Measurements from ENCODE around the gene MAN1A1.

Gene MAN1A1

GRCh38 chr6:119343573-119344146, 5.9 kb downstream of the MAN1A1 start:
- Histone ChIP-seq H3K4me1 (ENCODE audit: control insufficient read depth, insufficient read depth, low read length) (peaks cover 10% of the 10 kb centered on the region), H3K27ac (ENCODE audit: extremely low read depth, low read depth, low read length) (no peak overlapping the region), H3K9me3 (ENCODE audit: control insufficient read depth, insufficient read depth, low read depth, low read length) (no peaks in the 10 kb centered on the region), H3K36me3 (ENCODE audit: control insufficient read depth in 2 of 2, insufficient read depth in 1 of 2, low read length in 2 of 2) (peaks cover 0 to 20% of the 10 kb centered on the region in 2 experiments; a peak in 1 of 3 replicates), H3K4me3 (ENCODE audit: low read depth, low read length) (no peak overlapping the region)
- TF ChIP-seq ZNF785 (tag by site-specific recombination; IDR thresholded peaks at IDR 0.05) (no peak), ZNF112 (tag by site-specific recombination; IDR thresholded peaks at IDR 0.05) (no peak), YY2 (tag by site-specific recombination; IDR thresholded peaks at IDR 0.05) (no peak), ZNF138 (tag by site-specific recombination; IDR thresholded peaks at IDR 0.05; ENCODE audit: borderline replicate concordance) (no peak), ZNF529 (tag by site-specific recombination; IDR thresholded peaks at IDR 0.05; ENCODE audit: insufficient replicate concordance) (no peak), KLF8 (tag by site-specific recombination; IDR thresholded peaks at IDR 0.05) (no peak)
- CTCF ChIA-PET: interaction anchor here (0.6 to 1.1 kb wide), 4 partner anchors 10 to 741 kb away, joined by 3 to 5 read pairs (median 5); no protein-coding TSS in a partner anchor
- POLR2A ChIA-PET: interaction anchor here (0.5 kb wide), 1 partner anchor 614 kb away, joined by 4 read pairs; no protein-coding TSS in a partner anchor

DNA sequence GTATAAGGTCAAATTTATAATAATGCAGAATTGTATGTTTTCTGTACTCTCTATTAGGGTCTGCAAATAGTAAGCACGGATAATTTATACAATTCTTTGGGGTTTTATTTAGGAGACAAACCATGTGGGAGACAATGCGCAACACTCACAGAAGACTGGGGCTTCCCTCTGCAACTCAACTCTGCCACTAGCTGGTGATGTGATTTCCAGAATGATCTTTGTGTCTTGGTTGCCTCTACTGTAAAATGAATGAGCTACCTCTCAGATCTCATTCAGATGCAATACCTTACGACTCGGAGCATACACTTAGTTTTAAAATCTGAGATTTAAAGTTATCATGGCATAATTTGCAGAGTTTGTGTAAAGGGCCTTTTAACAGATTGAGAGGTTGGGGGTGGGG, 6.4 kb downstream of the MAN1A1 start:
- CTCF ChIA-PET: no interaction called here
- Histone ChIP-seq H3K4me1 (ENCODE audit: control insufficient read depth, insufficient read depth, low read length) (peaks cover 10% of the 10 kb centered on the region), H3K4me3 (ENCODE audit: low read depth, low read length) (no peak overlapping the region), H3K27ac (ENCODE audit: extremely low read depth, low read depth, low read length) (no peak overlapping the region), H3K36me3 (ENCODE audit: control insufficient read depth in 2 of 2, insufficient read depth in 1 of 2, low read length in 2 of 2) (peaks cover 0 to 20% of the 10 kb centered on the region in 2 experiments; a peak in 1 of 3 replicates), H3K9me3 (ENCODE audit: control insufficient read depth, insufficient read depth, low read depth, low read length) (no peaks in the 10 kb centered on the region)
- POLR2A ChIA-PET: interaction anchor here (0.5 kb wide), 1 partner anchor 613 kb away, joined by 4 read pairs; no protein-coding TSS in a partner anchor
- TF ChIP-seq EGR2 (tag by site-specific recombination; IDR thresholded peaks at IDR 0.05; ENCODE audit: low read depth) (no peak), ZNF19 (tag by site-specific recombination; IDR thresholded peaks at IDR 0.05; ENCODE audit: low read depth) (no peak), ZNF211 (tag by site-specific recombination; IDR thresholded peaks at IDR 0.05; ENCODE audit: low read depth) (no peak), ZNF513 (tag by site-specific recombination; IDR thresholded peaks at IDR 0.05) (no peak), HOXA7 (CRISPR knock-in tag; IDR thresholded peaks at IDR 0.05; ENCODE audit: borderline replicate concordance) (no peak), KLF9 (tag by site-specific recombination; IDR thresholded peaks at IDR 0.05; ENCODE audit: low read depth) (no peak), ZNF707 (tag by site-specific recombination; IDR thresholded peaks at IDR 0.05) (no peak), ZNF214 (tag by site-specific recombination; IDR thresholded peaks at IDR 0.05; ENCODE audit: borderline replicate concordance) (no peak), KLF10 (tag by site-specific recombination; IDR thresholded peaks at IDR 0.05) (no peak), ZNF248 (tag by site-specific recombination; IDR thresholded peaks at IDR 0.05) (no peak), ZNF621 (tag by site-specific recombination; IDR thresholded peaks at IDR 0.05) (no peak), ZNF501 (tag by site-specific recombination; IDR thresholded peaks at IDR 0.05) (no peak), ZNF157 (tag by site-specific recombination; IDR thresholded peaks at IDR 0.05) (no peak)
- TF ChIP-seq, protein P1, sequence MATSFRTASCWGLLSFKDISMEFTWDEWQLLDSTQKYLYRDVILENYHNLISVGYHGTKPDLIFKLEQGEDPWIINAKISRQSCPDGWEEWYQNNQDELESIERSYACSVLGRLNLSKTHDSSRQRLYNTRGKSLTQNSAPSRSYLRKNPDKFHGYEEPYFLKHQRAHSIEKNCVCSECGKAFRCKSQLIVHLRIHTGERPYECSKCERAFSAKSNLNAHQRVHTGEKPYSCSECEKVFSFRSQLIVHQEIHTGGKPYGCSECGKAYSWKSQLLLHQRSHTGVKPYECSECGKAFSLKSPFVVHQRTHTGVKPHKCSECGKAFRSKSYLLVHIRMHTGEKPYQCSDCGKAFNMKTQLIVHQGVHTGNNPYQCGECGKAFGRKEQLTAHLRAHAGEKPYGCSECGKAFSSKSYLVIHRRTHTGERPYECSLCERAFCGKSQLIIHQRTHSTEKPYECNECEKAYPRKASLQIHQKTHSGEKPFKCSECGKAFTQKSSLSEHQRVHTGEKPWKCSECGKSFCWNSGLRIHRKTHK (tag by site-specific recombination; IDR thresholded peaks at IDR 0.05): no peak
- TF ChIP-seq, protein P2, sequence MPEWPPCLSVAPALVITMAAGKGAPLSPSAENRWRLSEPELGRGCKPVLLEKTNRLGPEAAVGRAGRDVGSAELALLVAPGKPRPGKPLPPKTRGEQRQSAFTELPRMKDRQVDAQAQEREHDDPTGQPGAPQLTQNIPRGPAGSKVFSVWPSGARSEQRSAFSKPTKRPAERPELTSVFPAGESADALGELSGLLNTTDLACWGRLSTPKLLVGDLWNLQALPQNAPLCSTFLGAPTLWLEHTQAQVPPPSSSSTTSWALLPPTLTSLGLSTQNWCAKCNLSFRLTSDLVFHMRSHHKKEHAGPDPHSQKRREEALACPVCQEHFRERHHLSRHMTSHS (tag by site-specific recombination; IDR thresholded peaks at IDR 0.05): no peak

Measured in HEK293 (cell line).